GM23338 (cell line): ENCODE results near the gene OGA. TPM values are rescaled to one million over a fixed set of nuclear protein-coding genes. Genes with fewer than 3 reads are reported as not detected.

ENCODE experiments used
- ATAC-seq: fragments of 200-7000 bp; cut with Tn5 transposase; 3 replicates; pipeline ENCODE4 v1.9.1; 2020
- DNase-seq: peaks from one replicate; pipeline ENCODE4 v3.0.0-alpha.2; 2015; ENCODE audit warnings: low spot score
- H2AFZ ChIP-seq: fragments of 200-600 bp; sonication (generic); 2 replicates; pipeline ENCODE4 v1.8.0; 2016; ENCODE audit warnings: antibody characterized with exemption, mild to moderate bottlenecking, moderate library complexity
- H3F3A ChIP-seq: fragments of 200-600 bp; sonication (generic); replicated peaks from 2 replicates; pipeline ENCODE4 v1.8.0; 2017; ENCODE audit warnings: antibody characterized with exemption, mixed run types, low read depth
- H3K27ac ChIP-seq: fragments of 200-600 bp; sonication (generic); 2 replicates; pipeline ENCODE4 v1.6.1; 2016; ENCODE audit warnings: low read depth
- H3K27me3 ChIP-seq: fragments of 200-600 bp; sonication (generic); 2 replicates; pipeline ENCODE4 v1.8.0; 2016; ENCODE audit warnings: mild to moderate bottlenecking, mixed run types, moderate library complexity; ENCODE audit not compliant: insufficient read depth
- H3K36me3 ChIP-seq: fragments of 200-600 bp; sonication (generic); 2 replicates; pipeline ENCODE4 v1.8.0; 2016; ENCODE audit warnings: mild to moderate bottlenecking; ENCODE audit not compliant: insufficient read depth
- H3K4me1 ChIP-seq: fragments of 200-600 bp; sonication (generic); 2 replicates; pipeline ENCODE4 v1.8.0; 2016; ENCODE audit warnings: mild to moderate bottlenecking, moderate library complexity; ENCODE audit not compliant: insufficient read depth
- H3K4me2 ChIP-seq: fragments of 200-600 bp; sonication (generic); 2 replicates; pipeline ENCODE4 v1.7.1; 2017; ENCODE audit warnings: mixed run types
- H3K4me3 ChIP-seq: fragments of 200-600 bp; sonication (generic); 2 replicates; pipeline ENCODE4 v1.6.1; 2016; ENCODE audit warnings: mixed run types
- H3K79me2 ChIP-seq: fragments of 200-600 bp; sonication (generic); replicated peaks from 2 replicates; pipeline ENCODE4 v1.8.0; 2017; ENCODE audit warnings: mild to moderate bottlenecking; ENCODE audit not compliant: insufficient read depth
- H3K9me2 ChIP-seq: fragments of 200-600 bp; sonication (generic); 2 replicates; pipeline ENCODE4 v1.8.0; 2017; ENCODE audit not compliant: insufficient read depth
- H4K20me1 ChIP-seq: fragments of 200-600 bp; sonication (generic); replicated peaks from 2 replicates; pipeline ENCODE4 v1.8.0; 2017; ENCODE audit warnings: mild to moderate bottlenecking; ENCODE audit not compliant: insufficient read depth
- H3K27ac Mint-ChIP-seq: 2 replicates; pipeline ENCODE4 v1.8.0; 2020; ENCODE audit warnings: inconsistent platforms, mild to moderate bottlenecking, moderate library complexity, mixed read lengths
- H3K27me3 Mint-ChIP-seq: 3 replicates; pipeline ENCODE4 v1.8.0; 2022; ENCODE audit warnings: low read depth, mild to moderate bottlenecking, moderate library complexity, mixed read lengths, inconsistent platforms; ENCODE audit not compliant: insufficient read depth, poor library complexity
- H3K36me3 Mint-ChIP-seq: 3 replicates; pipeline ENCODE4 v1.8.0; 2021; ENCODE audit warnings: low read depth, mild to moderate bottlenecking, inconsistent platforms, moderate library complexity, mixed read lengths
- H3K4me1 Mint-ChIP-seq: 3 replicates; pipeline ENCODE4 v1.8.0; 2020; ENCODE audit warnings: mild to moderate bottlenecking, inconsistent platforms, mixed read lengths
- H3K4me3 Mint-ChIP-seq: 3 replicates; pipeline ENCODE4 v1.8.0; 2021; ENCODE audit warnings: moderate library complexity, mild to moderate bottlenecking, inconsistent platforms, mixed read lengths
- H3K9me3 Mint-ChIP-seq: 3 replicates; pipeline ENCODE4 v1.8.0; 2020; ENCODE audit warnings: moderate library complexity, mild to moderate bottlenecking, inconsistent platforms, mixed read lengths
- ETS1 ChIP-seq: IDR thresholded peaks from 2 replicates; pipeline ENCODE4 v1.6.1; 2016; ENCODE audit warnings: antibody characterized with exemption
- NANOG ChIP-seq: IDR thresholded peaks from 2 replicates; pipeline ENCODE4 v1.6.1; 2016; ENCODE audit warnings: antibody characterized with exemption, borderline replicate concordance
- POLR2AphosphoS5 ChIP-seq: IDR thresholded peaks from 2 replicates; pipeline ENCODE4 v1.6.1; 2016; ENCODE audit warnings: antibody characterized with exemption, low read depth
- ZNF114 ChIP-seq: fragments of 250-450 bp; sonication (Bioruptor Pico); IDR thresholded peaks from 2 replicates; pipeline ENCODE4 v1.5.0; 2020; ENCODE audit warnings: mild to moderate bottlenecking, moderate library complexity
- ZNF462 ChIP-seq: fragments of 250-450 bp; sonication (Bioruptor Pico); IDR thresholded peaks from 2 replicates; pipeline ENCODE4 v1.5.0; 2020; ENCODE audit warnings: mild to moderate bottlenecking, moderate library complexity
- polyA plus RNA-seq: library from polyadenylated mRNA; unstranded; fragments of >200 nt; fragmentation: Nextera tagmentation; extraction: Ambion mirVana; gene quantifications from 2 replicates; pipeline ENCODE4 v1.2.1, GENCODE V29; 2016
- total RNA-seq: library from RNA; depleted of rRNA; stranded (reverse); fragments of >200 nt; shearing (Covaris generic); gene quantifications from 2 replicates; pipeline ENCODE4 v1.2.3, GENCODE V29; 2014

The OGA gene
- total and polyA plus RNA-seq, 2 experiments from 2014 or later, result 68.4 to 131 TPM

- Mint-ChIP-seq H3K9me3 (no peaks in the 10 kb centered on the region; the same call in 1 of the 3 replicates), H3K4me1 (peaks cover 25% of the 10 kb centered on the region), H3K36me3 (peaks cover 3% of the 10 kb centered on the region; the same call in 1 of the 3 replicates), H3K4me3 (peak overlapping the region; percentile 82), H3K27ac (peak overlapping the region; percentile 83), H3K27me3 (peaks cover 27% of the 10 kb centered on the region)
- H3K4me1 ChIP-seq, result peaks cover 17% of the 10 kb centered on the region
- peak overlapping the region; percentile 63; the same call in 1 of the 2 replicates for H3K27ac ChIP-seq
- TF ChIP-seq POLR2AphosphoS5 (0 out of 2 replicates have a peak, but pooled peaks have one; percentile 38), NANOG (no peak), ZNF114 (CRISPR knock-in tag) (no peak), ZNF462 (CRISPR knock-in tag) (no peak), ETS1 (no peak)
- H3K27me3 ChIP-seq, result no peaks in the 10 kb centered on the region
- no peaks in the 10 kb centered on the region for H3K9me2 ChIP-seq
- peaks cover 18% of the 10 kb centered on the region for H3F3A ChIP-seq
- DNase-seq (peak; percentile 94), ATAC-seq (peak; percentile 64)
- no peaks in the 10 kb centered on the region for H3K79me2 ChIP-seq
- no peaks in the 10 kb centered on the region; the same call in 1 of the 2 replicates for H4K20me1 ChIP-seq
- peak overlapping the region; percentile 92 for H3K4me2 ChIP-seq
- H3K36me3 ChIP-seq, result no peaks in the 10 kb centered on the region
- H3K4me3 ChIP-seq, result peak overlapping the region; percentile 64
- peak overlapping the region; percentile 85 for H2AFZ ChIP-seq
These were observed 12.3 kb upstream of the OGA start for GRCh38 chr10:101830322-101831168.
